Esophagus squamous epithelium (tissue), 4 donors: ENCODE results near the gene PPIE.

Experiments used
- POLR2A ChIP-seq, 4 donors: fragments of 450-650 bp; IDR thresholded peaks; one replicate each; pipeline ENCODE4 v1.6.1; 2017; ENCODE audit warnings: antibody characterized with exemption in 4 of 4, mild to moderate bottlenecking in 4 of 4, moderate library complexity in 3 of 4
- TF ChIP-seq, protein P1 (sequence below), 6 experiments: fragments of 450-650 bp in 4 of 6; fragments of 200-600 bp in 2 of 6; sonication (generic) in 2 of 6; IDR thresholded peaks; one replicate each; pipeline ENCODE4 v1.5.1; 2016 to 2019; ENCODE audit warnings: antibody characterized with exemption in 6 of 6, mild to moderate bottlenecking in 4 of 6, moderate library complexity in 4 of 6

DNA sequence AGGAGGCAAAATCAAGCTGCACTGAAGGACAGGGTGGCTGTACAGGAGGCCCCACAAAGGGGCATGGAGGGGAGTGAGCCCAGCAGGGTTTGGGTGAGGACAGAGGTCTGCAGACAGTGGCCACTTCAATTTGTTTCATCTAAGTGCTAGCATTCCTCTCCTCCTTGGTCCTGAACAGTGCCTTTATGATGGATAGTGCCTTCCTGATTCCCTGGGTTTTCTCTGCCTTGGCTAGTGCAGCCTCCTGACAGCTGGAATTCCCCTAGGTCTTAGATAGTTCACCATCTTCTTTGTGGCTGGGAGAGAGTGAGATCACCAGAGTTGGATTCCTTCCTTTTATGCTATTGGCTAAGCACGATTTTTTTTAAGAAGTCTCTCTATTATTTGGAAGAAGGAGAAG, 43.7 kb upstream of the PPIE start:
- TF ChIP-seq, protein P1, sequence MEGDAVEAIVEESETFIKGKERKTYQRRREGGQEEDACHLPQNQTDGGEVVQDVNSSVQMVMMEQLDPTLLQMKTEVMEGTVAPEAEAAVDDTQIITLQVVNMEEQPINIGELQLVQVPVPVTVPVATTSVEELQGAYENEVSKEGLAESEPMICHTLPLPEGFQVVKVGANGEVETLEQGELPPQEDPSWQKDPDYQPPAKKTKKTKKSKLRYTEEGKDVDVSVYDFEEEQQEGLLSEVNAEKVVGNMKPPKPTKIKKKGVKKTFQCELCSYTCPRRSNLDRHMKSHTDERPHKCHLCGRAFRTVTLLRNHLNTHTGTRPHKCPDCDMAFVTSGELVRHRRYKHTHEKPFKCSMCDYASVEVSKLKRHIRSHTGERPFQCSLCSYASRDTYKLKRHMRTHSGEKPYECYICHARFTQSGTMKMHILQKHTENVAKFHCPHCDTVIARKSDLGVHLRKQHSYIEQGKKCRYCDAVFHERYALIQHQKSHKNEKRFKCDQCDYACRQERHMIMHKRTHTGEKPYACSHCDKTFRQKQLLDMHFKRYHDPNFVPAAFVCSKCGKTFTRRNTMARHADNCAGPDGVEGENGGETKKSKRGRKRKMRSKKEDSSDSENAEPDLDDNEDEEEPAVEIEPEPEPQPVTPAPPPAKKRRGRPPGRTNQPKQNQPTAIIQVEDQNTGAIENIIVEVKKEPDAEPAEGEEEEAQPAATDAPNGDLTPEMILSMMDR (IDR thresholded peaks at IDR 0.05) = no peak
- TF ChIP-seq POLR2A (IDR thresholded peaks at IDR 0.05) = no peak
